ENCODE measurements around the gene ZFP64.
"Not testable (repeated sequence)": the region's sequence is repeated elsewhere in the genome, so short reads cannot be mapped to it uniquely, and the experiment has no call there.

Gene ZFP64

GRCh38 chr20:52160049-52160570 is 31.5 kb downstream of the ZFP64 start:
- DNase-seq (ENCODE audit: low read depth in 4 of 4, low spot score in 1 of 4) = no peak

- no peak for DNase-seq (ENCODE audit: low read depth in 4 of 4, low spot score in 1 of 4)
Observed at GRCh38 chr20:52154575-52154974, 37.0 kb downstream of the ZFP64 start.

- DNase-seq (ENCODE audit: low read depth in 4 of 4, low spot score in 1 of 4) = no peak
Observed at GRCh38 chr20:52153896-52154295, 37.7 kb downstream of the ZFP64 start.

GRCh38 chr20:52152921-52153320 is 38.7 kb downstream of the ZFP64 start:
- no peak for DNase-seq (ENCODE audit: low read depth in 4 of 4, low spot score in 1 of 4)

- DNase-seq (ENCODE audit: low read depth in 4 of 4, low spot score in 1 of 4) = no peak
Observed at GRCh38 chr20:52152416-52152815, 39.2 kb downstream of the ZFP64 start.

GRCh38 chr20:52150440-52151258 is 40.9 kb downstream of the ZFP64 start:
- DNase-seq (ENCODE audit: low read depth in 4 of 4, low spot score in 1 of 4) = peak in 1 of 4 experiments; percentile 4

- DNase-seq (ENCODE audit: low read depth in 4 of 4, low spot score in 1 of 4) = no peak
Observed at GRCh38 chr20:52145587-52145986, 46.0 kb downstream of the ZFP64 start.

- no peak for DNase-seq (ENCODE audit: low read depth in 4 of 4, low spot score in 1 of 4)
Observed at GRCh38 chr20:52143277-52143676, 48.3 kb downstream of the ZFP64 start.

GRCh38 chr20:52142757-52143156 is 48.8 kb downstream of the ZFP64 start:
- DNase-seq (ENCODE audit: low read depth in 4 of 4, low spot score in 1 of 4) = no peak

- DNase-seq (ENCODE audit: low read depth in 4 of 4, low spot score in 1 of 4) = no peak
Observed at GRCh38 chr20:52139986-52140385, 51.6 kb downstream of the ZFP64 start.

GRCh38 chr20:52137850-52138249 is 53.7 kb downstream of the ZFP64 start:
- DNase-seq (ENCODE audit: low read depth in 4 of 4, low spot score in 1 of 4) = no peak

- not testable (repeated sequence) for DNase-seq (ENCODE audit: low read depth in 4 of 4, low spot score in 1 of 4)
Observed at GRCh38 chr20:52133714-52134113, 57.9 kb downstream of the ZFP64 start.

- DNase-seq (ENCODE audit: low read depth in 4 of 4, low spot score in 1 of 4) = no peak
Observed at GRCh38 chr20:52132337-52132736, 59.2 kb downstream of the ZFP64 start.

GRCh38 chr20:52131048-52131643 is 60.4 kb downstream of the ZFP64 start:
- DNase-seq (ENCODE audit: low read depth in 4 of 4, low spot score in 1 of 4) = no peak

- DNase-seq (ENCODE audit: low read depth in 4 of 4, low spot score in 1 of 4) = no peak
Observed at GRCh38 chr20:52130406-52130805, 61.2 kb downstream of the ZFP64 start.

GRCh38 chr20:52129611-52130010 is 62.0 kb downstream of the ZFP64 start:
- DNase-seq (ENCODE audit: low read depth in 4 of 4, low spot score in 1 of 4) = no peak

GRCh38 chr20:52127309-52127708 is 64.3 kb downstream of the ZFP64 start:
- no peak for DNase-seq (ENCODE audit: low read depth in 4 of 4, low spot score in 1 of 4)

- DNase-seq (ENCODE audit: low read depth in 4 of 4, low spot score in 1 of 4) = no peak
Observed at GRCh38 chr20:52124821-52125220, 66.8 kb downstream of the ZFP64 start.

- no peak for DNase-seq (ENCODE audit: low read depth in 4 of 4, low spot score in 1 of 4)
Observed at GRCh38 chr20:52118696-52119095, 72.9 kb downstream of the ZFP64 start.

GRCh38 chr20:52118016-52118623 is 73.5 kb downstream of the ZFP64 start:
- no peak for DNase-seq (ENCODE audit: low read depth in 4 of 4, low spot score in 1 of 4)

- DNase-seq (ENCODE audit: low read depth in 4 of 4, low spot score in 1 of 4) = no peak
Observed at GRCh38 chr20:52110456-52110855, 81.1 kb downstream of the ZFP64 start.
